ENCODE data around the gene CBX3. TPM values are rescaled to one million over a fixed set of nuclear protein-coding genes. Genes with fewer than 3 reads are reported as not detected.
A peak's percentile ranks its signal among the peaks of the same experiment; 100 is the strongest.
"Not testable (repeated sequence)": the region's sequence is repeated elsewhere in the genome, so short reads cannot be mapped to it uniquely, and the experiment has no call there.

The CBX3 gene
- 32.1 TPM for total RNA-seq

DNA sequence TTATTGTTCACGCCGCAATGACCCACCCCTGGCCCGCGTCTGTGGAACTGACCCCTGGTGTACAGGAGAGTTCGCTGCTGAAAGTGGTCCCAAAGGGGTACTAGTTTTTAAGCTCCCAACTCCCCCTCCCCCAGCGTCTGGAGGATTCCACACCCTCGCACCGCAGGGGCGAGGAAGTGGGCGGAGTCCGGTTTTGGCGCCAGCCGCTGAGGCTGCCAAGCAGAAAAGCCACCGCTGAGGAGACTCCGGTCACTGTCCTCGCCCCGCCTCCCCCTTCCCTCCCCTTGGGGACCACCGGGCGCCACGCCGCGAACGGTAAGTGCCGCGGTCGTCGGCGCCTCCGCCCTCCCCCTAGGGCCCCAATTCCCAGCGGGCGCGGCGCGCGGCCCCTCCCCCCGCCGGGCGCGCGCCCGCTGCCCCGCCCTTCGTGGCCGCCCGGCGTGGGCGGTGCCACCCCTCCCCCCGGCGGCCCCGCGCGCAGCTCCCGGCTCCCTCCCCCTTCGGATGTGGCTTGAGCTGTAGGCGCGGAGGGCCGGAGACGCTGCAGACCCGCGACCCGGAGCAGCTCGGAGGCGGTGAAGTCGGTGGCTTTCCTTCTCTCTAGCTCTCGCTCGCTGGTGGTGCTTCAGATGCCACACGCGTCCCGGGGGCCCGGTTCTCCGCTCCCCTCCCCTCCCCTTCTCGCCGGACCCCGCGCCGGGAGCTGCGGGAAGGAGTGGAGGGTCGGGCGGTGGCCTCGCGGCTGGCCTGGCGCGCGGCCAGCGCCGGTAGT, at the start of gene CBX3:
Gene CBX3 (plus strand): TSS at position 499 of the 772 bp plus-strand sequence. CDS start 1,254 bp downstream, outside the sequence.
- TF ChIP-seq, protein P1, sequence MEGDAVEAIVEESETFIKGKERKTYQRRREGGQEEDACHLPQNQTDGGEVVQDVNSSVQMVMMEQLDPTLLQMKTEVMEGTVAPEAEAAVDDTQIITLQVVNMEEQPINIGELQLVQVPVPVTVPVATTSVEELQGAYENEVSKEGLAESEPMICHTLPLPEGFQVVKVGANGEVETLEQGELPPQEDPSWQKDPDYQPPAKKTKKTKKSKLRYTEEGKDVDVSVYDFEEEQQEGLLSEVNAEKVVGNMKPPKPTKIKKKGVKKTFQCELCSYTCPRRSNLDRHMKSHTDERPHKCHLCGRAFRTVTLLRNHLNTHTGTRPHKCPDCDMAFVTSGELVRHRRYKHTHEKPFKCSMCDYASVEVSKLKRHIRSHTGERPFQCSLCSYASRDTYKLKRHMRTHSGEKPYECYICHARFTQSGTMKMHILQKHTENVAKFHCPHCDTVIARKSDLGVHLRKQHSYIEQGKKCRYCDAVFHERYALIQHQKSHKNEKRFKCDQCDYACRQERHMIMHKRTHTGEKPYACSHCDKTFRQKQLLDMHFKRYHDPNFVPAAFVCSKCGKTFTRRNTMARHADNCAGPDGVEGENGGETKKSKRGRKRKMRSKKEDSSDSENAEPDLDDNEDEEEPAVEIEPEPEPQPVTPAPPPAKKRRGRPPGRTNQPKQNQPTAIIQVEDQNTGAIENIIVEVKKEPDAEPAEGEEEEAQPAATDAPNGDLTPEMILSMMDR (IDR thresholded peaks at IDR 0.05): no peak
- Histone ChIP-seq H3K9me3 (no peaks in the 10 kb centered on the region), H3K36me3 (peaks cover 16 to 24% of the 10 kb centered on the region in 2 donors), H3K27ac (peak within 1 kb of the TSS; percentile 99 to 100), H3K27me3 (no peaks in the 10 kb centered on the region), H3K4me3 (peak within 1 kb of the TSS; percentile 84 to 95), H3K4me1 (peaks cover 0 to 36% of the 10 kb centered on the region in 2 donors)
- DNase-seq (ENCODE audit: low spot score in 2 of 2): peak; percentile 64 to 94
- intact Hi-C loops (cut with DNase I): loop anchor here (2.0 to 10.0 kb wide), 8 partner anchors 307 to 1217 kb away; partner anchors contain the start of genes CYCS, HOXA5, OSBPL3 and SKAP2

DNA sequence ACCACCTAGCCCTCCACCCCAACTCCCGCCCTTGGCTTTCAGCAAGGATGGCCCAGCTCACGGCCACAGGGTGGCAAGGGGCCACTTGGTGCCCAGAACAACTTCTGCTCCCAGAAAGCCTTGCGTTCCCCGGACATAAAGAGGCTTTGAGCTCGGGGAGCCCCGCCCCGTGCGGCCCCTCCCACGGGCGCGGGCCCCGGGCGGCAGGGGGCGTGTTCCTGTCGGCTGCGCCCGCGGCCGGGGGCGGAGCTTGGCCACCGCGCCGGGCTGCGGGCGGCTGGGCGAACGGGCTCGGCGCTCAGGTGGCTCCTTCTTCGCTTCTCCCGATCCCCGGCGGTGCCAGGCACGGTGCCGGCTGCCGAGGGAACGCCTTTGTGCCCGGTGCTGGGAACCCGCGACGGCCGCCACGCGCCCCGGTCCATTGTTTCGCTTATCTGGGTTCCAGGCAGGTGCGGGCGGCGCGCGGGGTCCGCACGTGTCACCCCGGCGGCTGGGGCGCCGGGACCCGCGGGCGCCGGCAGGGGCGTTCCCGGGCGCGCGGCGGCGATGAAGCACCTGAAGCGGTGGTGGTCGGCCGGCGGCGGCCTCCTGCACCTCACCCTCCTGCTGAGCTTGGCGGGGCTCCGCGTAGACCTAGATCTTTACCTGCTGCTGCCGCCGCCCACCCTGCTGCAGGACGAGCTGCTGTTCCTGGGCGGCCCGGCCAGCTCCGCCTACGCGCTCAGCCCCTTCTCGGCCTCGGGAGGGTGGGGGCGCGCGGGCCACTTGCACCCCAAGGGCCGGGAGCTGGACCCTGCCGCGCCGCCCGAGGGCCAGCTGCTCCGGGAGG, 49.4 kb upstream of the CBX3 start, which contains the start of gene NFE2L3:
Gene NFE2L3 (plus strand): TSS at position 246 of the 829 bp plus-strand sequence. CDS start 301 bp downstream, at position 547.
- no peaks in the 10 kb centered on the region for H3K36me3 ChIP-seq
- peak within 1 kb of the TSS; percentile 56 to 72 for H3K4me3 ChIP-seq
- no peak within 1 kb of the TSS for H3K27ac ChIP-seq
- intact Hi-C loops (cut with DNase I): no loop called here
- H3K9me3 ChIP-seq: no peaks in the 10 kb centered on the region
- peaks cover 0 to 3% of the 10 kb centered on the region in 2 donors for H3K4me1 ChIP-seq
- TF ChIP-seq, protein P1 (IDR thresholded peaks at IDR 0.05): no peak
- DNase-seq (ENCODE audit: low spot score in 2 of 2): peak; percentile 22 to 82
- H3K27me3 ChIP-seq: no peaks in the 10 kb centered on the region

DNA sequence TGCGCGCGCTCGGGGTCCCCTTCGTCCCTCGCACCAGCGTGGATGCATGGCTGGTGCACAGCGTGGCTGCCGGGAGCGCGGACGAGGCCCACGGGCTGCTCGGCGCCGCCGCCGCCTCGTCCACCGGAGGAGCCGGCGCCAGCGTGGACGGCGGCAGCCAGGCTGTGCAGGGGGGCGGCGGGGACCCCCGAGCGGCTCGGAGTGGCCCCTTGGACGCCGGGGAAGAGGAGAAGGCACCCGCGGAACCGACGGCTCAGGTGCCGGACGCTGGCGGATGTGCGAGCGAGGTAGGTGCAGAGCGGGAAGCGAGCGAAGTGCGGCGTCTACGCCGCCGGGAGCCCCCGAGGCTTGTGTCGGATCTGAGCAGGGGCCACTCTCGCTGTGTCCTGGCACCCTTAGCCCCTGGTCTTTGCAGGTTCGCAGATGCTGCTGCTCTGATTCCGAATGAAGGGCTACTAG, 48.7 kb upstream of the CBX3 start:
- H3K27me3 ChIP-seq; H3K4me1 ChIP-seq; H3K9me3 ChIP-seq; H3K27ac ChIP-seq; H3K36me3 ChIP-seq; DNase-seq (ENCODE audit: low spot score in 2 of 2); intact Hi-C loops (cut with DNase I): not testable (repeated sequence)
- H3K4me3 ChIP-seq: peak overlapping the region; percentile 56 to 72

DNA sequence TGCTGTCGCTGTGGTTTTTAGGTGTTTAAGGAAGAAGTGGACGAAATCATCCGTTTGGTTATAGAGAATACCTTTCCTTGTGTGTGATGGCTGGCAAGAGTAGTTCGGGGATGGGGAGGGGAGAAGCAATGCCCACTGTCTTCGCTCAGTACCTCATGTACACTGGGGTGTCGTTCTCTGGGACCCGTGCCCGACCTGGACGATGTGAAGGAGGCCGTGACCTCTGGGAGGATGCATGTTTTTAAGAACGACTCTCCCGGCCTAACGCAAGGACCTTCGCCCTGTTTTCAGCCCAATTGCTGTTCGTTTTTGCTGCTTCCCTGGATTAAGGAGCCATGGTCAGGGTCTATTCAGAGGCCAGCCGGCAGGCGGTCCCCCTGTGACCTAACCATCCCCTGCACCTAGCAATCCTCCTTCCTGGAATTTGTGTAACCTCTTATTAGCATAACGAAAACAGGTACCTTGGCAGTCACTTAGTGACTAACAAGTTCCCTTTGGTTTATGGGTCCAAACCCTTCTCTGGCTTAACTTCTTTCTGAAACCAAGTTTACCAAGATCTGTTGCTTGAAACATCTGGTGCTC, 48.2 kb upstream of the CBX3 start:
- Histone ChIP-seq H3K27ac (no peak overlapping the region), H3K27me3 (no peaks in the 10 kb centered on the region)

DNA sequence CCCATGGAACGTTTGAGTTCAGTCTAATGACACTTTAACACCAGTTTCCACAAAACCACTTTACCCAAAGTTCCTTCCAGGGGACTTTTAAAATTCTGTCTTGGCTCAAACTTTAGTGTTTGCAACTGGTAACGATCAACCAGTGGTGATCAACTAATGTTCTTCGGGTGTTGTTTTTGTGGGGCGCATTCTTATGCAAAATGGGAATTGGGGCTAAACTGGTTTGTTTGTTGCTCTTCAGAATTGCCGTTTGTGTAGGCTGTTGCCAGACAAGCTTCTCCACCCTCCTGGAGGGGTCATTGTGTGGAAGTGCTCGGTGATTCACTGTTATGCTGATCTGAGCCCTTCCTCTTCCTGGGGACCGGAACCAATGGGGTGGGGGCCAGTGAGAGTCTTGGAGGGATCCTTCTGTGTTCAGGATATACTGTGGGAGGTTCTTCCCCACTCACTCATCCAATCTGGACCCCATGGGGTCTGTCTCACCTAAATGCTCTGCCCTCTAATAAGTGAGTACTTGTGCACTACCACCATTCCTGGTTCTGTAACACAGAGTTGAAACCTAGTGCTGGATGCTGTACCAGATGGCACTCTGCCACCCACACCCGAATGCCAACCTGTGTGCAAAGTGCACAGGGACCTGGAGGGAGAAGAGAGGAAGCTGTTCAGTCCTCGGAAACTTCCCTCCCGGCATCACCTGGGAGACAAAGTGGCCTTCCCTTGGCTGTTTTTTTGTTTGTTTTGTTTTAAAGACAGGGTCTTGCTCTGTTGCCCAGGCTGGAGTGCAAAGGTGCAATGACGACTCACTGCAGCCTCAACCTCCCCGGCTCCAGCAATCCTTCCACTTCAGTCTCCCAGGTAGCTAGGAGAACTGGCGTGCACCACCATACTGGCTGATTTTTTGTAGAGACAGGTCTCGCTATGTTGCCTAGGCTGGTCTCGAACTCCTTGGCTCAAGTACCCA, 47.4 kb upstream of the CBX3 start:
- H3K4me3 ChIP-seq: peak overlapping the region in 1 of 2 donors; percentile 72
- no peaks in the 10 kb centered on the region for H3K27me3 ChIP-seq
- no peak overlapping the region for H3K27ac ChIP-seq
- DNase-seq (ENCODE audit: low spot score in 2 of 2): no peak
- intact Hi-C loops (cut with DNase I): no loop called here
- no peaks in the 10 kb centered on the region for H3K9me3 ChIP-seq
- H3K4me1 ChIP-seq: peaks cover 0 to 3% of the 10 kb centered on the region in 2 donors
- TF ChIP-seq, protein P1 (IDR thresholded peaks at IDR 0.05): no peak
- no peaks in the 10 kb centered on the region for H3K36me3 ChIP-seq

More for the DNA sequence above, 48.2 kb upstream of the CBX3 start:
- TF ChIP-seq, protein P1 (IDR thresholded peaks at IDR 0.05): no peak
- peak overlapping the region; percentile 56 to 72 for H3K4me3 ChIP-seq
- DNase-seq (ENCODE audit: low spot score in 2 of 2): no peak
- H3K36me3 ChIP-seq: no peaks in the 10 kb centered on the region
- peaks cover 0 to 3% of the 10 kb centered on the region in 2 donors for H3K4me1 ChIP-seq
- intact Hi-C loops (cut with DNase I): no loop called here
- H3K9me3 ChIP-seq: no peaks in the 10 kb centered on the region
